Esophagus muscularis mucosa (tissue), 4 donors: ENCODE results near the gene SH3BGRL2. TPM values are rescaled to one million over a fixed set of nuclear protein-coding genes. Genes with fewer than 3 reads are reported as not detected.

Experiments
- DNase-seq: peaks from one replicate; pipeline ENCODE4 v3.0.0-alpha.2; 2017; ENCODE audit errors: extremely low spot score
- H3K27ac ChIP-seq, 4 donors: fragments of 200-600 bp; sonication (generic); replicated peaks in 1 of 4; 1 replicate in 3 of 4; 2 replicates in 1 of 4; pipeline ENCODE4 v1.5.1; 2016 to 2019; ENCODE audit warnings: mild to moderate bottlenecking in 1 of 4
- H3K27me3 ChIP-seq, 4 donors: fragments of 200-600 bp; sonication (generic); one replicate each; pipeline versions ENCODE4 v1.5.1 to v1.6.0; 2016 to 2019
- H3K36me3 ChIP-seq, 4 donors: fragments of 200-600 bp; sonication (generic); one replicate each; pipeline ENCODE4 v1.5.1; 2016 to 2019
- H3K4me1 ChIP-seq, 4 donors: fragments of 200-600 bp; sonication (generic); one replicate each; pipeline ENCODE4 v1.5.1; 2016 to 2019
- H3K4me3 ChIP-seq, 4 donors: fragments of 200-600 bp; sonication (generic); 1 replicate in 2 of 4; 2 replicates in 2 of 4; pipeline ENCODE4 v1.5.1; 2016 to 2019; ENCODE audit warnings: mild to moderate bottlenecking in 4 of 4, moderate library complexity in 1 of 4
- H3K9me3 ChIP-seq, 4 donors: fragments of 200-600 bp; sonication (generic); 1 replicate in 3 of 4; 2 replicates in 1 of 4; pipeline ENCODE4 v1.5.1; 2016 to 2019
- EP300 ChIP-seq: sonication (generic); formaldehyde crosslinking; IDR thresholded peaks from one replicate; pipeline ENCODE4 v1.6.1; 2017; ENCODE audit warnings: antibody characterized with exemption
- POLR2A ChIP-seq: fragments of 450-650 bp; IDR thresholded peaks from one replicate; pipeline ENCODE4 v1.6.1; 2017; ENCODE audit warnings: antibody characterized with exemption, moderate library complexity, mild to moderate bottlenecking, low read depth
- POLR2AphosphoS5 ChIP-seq, 2 donors: sonication (generic); formaldehyde crosslinking; IDR thresholded peaks; one replicate each; pipeline ENCODE4 v1.6.1; 2017; ENCODE audit warnings: antibody characterized with exemption in 2 of 2
- WGBS: methylation state at CpG from one replicate; pipeline ENCODE4 v1.1.5; 2018; 5-methylcytosine and 5-hydroxymethylcytosine counted together
- intact Hi-C: fragments of 100-400 bp; cut with DNase I; formaldehyde crosslinking; loops from one replicate; pipeline ENCODE4 v1.15.1; 2023
- total RNA-seq, 4 donors: library from RNA; depleted of rRNA; stranded (reverse); fragments of >200 nt; gene quantifications; one replicate each; pipeline versions ENCODE4 v1.1.0 to v1.2.1, GENCODE V29; 2016
- TF ChIP-seq, protein P1 (sequence below), 3 experiments: fragments of 200-600 bp in 2 of 3; fragments of 450-650 bp in 1 of 3; sonication (generic) in 2 of 3; IDR thresholded peaks; one replicate each; pipeline ENCODE4 v1.5.1; 2017 to 2019; ENCODE audit warnings: antibody characterized with exemption in 3 of 3, mild to moderate bottlenecking in 2 of 3, moderate library complexity in 1 of 3

The SH3BGRL2 gene
- total RNA-seq, 4 donors from 2014 or later = 22.8 to 34.1 (median 31.6) TPM

DNA sequence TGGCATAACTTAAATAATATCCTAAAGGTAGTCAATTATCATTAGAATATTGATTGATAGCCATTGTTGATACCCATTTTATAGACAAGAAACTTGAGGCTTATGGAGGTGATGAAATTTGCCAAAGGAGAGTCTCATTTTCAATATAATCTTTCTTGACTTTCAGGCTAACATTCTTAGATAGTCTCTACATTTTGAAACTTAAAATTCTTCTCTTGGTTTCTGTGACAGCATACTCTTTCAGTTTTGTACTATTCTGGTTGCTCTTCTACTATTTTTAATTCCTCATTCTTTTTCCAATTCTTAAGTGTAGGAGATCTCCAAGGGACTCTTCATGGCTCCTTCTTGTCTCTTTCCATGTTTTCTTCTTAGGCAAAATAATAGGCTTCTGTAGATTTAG is 3.7 kb upstream of the SH3BGRL2 start:
- Histone ChIP-seq H3K4me3 (no peak overlapping the region), H3K27me3 (no peaks in the 10 kb centered on the region), H3K36me3 (no peaks in the 10 kb centered on the region), H3K4me1 (peaks cover 0 to 13% (median 10%) of the 10 kb centered on the region in 4 donors), H3K27ac (no peak overlapping the region), H3K9me3 (no peaks in the 10 kb centered on the region)
- intact Hi-C loops = no loop called here
- TF ChIP-seq POLR2A (no peak), POLR2AphosphoS5 (IDR thresholded peaks at IDR 0.05) (no peak), EP300 (no peak)
- TF ChIP-seq, protein P1, sequence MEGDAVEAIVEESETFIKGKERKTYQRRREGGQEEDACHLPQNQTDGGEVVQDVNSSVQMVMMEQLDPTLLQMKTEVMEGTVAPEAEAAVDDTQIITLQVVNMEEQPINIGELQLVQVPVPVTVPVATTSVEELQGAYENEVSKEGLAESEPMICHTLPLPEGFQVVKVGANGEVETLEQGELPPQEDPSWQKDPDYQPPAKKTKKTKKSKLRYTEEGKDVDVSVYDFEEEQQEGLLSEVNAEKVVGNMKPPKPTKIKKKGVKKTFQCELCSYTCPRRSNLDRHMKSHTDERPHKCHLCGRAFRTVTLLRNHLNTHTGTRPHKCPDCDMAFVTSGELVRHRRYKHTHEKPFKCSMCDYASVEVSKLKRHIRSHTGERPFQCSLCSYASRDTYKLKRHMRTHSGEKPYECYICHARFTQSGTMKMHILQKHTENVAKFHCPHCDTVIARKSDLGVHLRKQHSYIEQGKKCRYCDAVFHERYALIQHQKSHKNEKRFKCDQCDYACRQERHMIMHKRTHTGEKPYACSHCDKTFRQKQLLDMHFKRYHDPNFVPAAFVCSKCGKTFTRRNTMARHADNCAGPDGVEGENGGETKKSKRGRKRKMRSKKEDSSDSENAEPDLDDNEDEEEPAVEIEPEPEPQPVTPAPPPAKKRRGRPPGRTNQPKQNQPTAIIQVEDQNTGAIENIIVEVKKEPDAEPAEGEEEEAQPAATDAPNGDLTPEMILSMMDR (IDR thresholded peaks at IDR 0.05) = no peak
- no peak for DNase-seq

DNA sequence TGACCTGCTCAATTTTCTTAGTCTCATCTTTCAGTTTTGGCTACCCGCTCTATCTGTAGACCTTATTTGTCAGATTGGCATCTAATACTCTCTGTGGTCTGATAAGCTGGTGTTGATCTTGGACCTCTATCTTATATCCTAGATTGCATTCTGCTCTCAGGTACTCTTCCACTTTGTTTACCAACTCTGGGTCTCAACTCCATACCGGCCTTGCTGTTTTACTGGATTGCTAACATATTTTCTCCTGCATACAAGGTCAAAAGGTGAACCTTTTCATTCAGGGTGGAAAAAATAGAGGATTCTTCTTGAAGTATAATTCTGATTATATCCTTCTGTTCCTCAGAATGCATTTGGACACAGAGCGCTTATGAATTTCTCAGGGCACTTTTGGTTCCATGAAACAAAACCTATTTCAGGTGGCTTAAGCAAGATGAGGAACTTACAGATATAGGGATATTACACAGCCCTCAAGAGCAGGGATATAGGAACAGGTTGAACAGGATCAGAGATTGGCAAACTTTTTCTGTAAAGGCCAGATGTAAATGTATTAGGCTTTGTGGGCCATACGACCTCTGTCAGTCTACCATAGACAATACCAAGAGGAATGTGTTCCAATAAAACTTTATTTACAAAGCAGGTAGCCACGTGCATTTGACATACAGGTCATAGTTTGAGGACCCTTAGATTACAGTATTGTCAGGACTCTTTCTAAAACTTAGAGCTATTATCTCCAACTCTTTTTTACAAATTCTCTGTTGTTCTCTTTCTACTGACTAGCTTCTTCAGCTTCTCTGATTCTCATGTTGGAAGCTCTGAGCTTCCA is 2.5 kb upstream of the SH3BGRL2 start:
- intact Hi-C loops = no loop called here
- no peaks in the 10 kb centered on the region for H3K27me3 ChIP-seq
- H3K36me3 ChIP-seq = no peaks in the 10 kb centered on the region
- no peak overlapping the region for H3K27ac ChIP-seq
- peak; percentile 12 for DNase-seq
- peaks cover 0 to 13% (median 10%) of the 10 kb centered on the region in 4 donors for H3K4me1 ChIP-seq
- 92% methylated on average over 5 of the region's 5 CpGs for WGBS
- TF ChIP-seq EP300 = no peak
- no peak for TF ChIP-seq POLR2A
- H3K4me3 ChIP-seq = no peak overlapping the region
- H3K9me3 ChIP-seq = no peaks in the 10 kb centered on the region

DNA sequence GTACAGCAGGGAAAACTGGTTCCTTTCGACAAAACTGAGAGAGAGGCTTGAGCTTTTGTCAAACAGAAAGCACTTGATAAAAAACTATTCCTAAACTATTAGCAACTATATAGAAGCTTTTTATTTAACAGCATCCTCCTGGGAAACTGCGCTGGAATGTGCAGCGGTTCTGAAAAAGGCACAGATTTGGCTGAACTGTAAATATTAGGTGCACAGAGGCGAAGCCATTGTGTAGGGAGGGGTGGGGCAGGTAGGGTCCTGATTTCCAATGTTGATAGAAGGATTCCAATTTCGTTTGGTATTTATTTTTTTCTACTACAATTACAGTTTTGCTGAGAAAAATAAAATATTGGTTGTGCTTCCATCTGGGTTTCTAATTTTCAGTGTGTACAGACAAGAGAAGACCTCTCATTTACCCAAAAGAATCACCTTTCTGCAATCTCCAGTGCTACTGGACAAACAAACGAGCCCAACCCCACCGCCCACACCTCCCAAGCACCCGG is 698 bp upstream of the SH3BGRL2 start:
- H3K27ac ChIP-seq = peak overlapping the region in 3 of 4 donors; percentile 76 to 78 (median 77)
- WGBS = 54% methylated on average over 8 of the region's 8 CpGs
- TF ChIP-seq EP300 (no peak), POLR2AphosphoS5 (IDR thresholded peaks at IDR 0.05) (no peak), POLR2A (no peak)
- TF ChIP-seq, protein P1 (IDR thresholded peaks at IDR 0.05) = no peak

DNA sequence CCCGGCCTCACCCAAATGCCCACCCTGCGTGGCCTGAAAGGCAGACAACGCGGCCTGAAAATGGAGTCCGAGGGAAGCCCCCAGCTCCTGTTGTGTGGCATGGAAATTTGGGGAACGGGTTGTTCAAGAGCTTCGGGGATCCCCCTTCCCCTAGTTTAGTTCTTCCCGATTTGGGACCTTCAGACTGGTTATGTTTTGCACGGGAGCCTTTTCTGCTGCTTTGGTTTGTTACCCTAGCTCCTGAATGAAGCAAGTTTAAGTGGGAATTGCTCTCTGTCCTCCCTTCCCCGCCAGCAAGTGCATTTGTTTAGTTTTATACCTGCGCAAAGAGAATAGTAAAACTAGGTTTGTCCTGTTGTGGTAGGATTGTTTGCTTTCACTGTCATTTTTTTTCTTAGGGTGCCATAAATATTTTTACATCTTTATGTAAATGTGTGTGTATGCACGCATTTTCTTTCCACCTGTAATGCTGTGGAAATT is 604 bp downstream of the SH3BGRL2 start:
- peak overlapping the region; percentile 76 to 78 (median 76) for H3K27ac ChIP-seq

More for the DNA sequence above, 698 bp upstream of the SH3BGRL2 start:
- DNase-seq = peak; percentile 5
- no peaks in the 10 kb centered on the region for H3K36me3 ChIP-seq
- no peaks in the 10 kb centered on the region for H3K9me3 ChIP-seq
- H3K4me1 ChIP-seq = peaks cover 0 to 23% (median 16%) of the 10 kb centered on the region in 4 donors
- no peaks in the 10 kb centered on the region for H3K27me3 ChIP-seq
- intact Hi-C loops = no loop called here
- peak overlapping the region; percentile 70 to 89 (median 82) for H3K4me3 ChIP-seq

DNA sequence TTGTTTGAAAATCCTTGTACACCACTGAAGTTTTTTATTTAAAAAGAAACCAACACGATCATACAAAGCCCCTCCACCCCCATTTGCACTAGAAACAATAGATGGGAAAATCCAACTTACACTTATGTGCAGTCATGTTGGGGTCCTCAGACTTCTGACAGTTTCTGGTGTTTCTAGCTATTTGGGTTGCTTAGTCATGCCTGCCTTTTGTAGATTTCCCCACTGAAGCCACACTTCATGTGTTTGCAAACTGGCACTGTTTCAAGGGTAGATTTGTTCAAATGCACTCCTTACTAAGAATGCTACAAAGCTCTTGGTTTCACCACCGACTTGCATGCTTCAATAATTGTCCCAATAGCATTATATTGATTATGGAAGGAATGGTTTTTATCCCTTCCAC is 1.5 kb downstream of the SH3BGRL2 start:
- H3K4me1 ChIP-seq = peaks cover 0 to 28% (median 19%) of the 10 kb centered on the region in 4 donors
- intact Hi-C loops = no loop called here
- no peak overlapping the region for H3K27ac ChIP-seq
- H3K9me3 ChIP-seq = no peaks in the 10 kb centered on the region
- peak; percentile 12 for DNase-seq
- no peaks in the 10 kb centered on the region for H3K36me3 ChIP-seq
- no peaks in the 10 kb centered on the region for H3K27me3 ChIP-seq
- WGBS = 72% methylated on average over 2 of the region's 2 CpGs
- no peak for TF ChIP-seq EP300
- TF ChIP-seq, protein P1 (IDR thresholded peaks at IDR 0.05) = no peak
- TF ChIP-seq POLR2A = no peak
- no peak for TF ChIP-seq POLR2AphosphoS5 (IDR thresholded peaks at IDR 0.05)
- peak overlapping the region; percentile 70 to 89 (median 82) for H3K4me3 ChIP-seq

More for the DNA sequence above, 604 bp downstream of the SH3BGRL2 start:
- Histone ChIP-seq H3K4me3 (peak overlapping the region; percentile 70 to 89 (median 82)), H3K27me3 (no peaks in the 10 kb centered on the region), H3K36me3 (no peaks in the 10 kb centered on the region), H3K9me3 (no peaks in the 10 kb centered on the region), H3K4me1 (peaks cover 0 to 28% (median 19%) of the 10 kb centered on the region in 4 donors)
- intact Hi-C loops = no loop called here
- DNase-seq = no peak
- WGBS = 9% methylated on average over 12 of the region's 12 CpGs
- no peak for TF ChIP-seq POLR2AphosphoS5 (IDR thresholded peaks at IDR 0.05)
- TF ChIP-seq, protein P1 (IDR thresholded peaks at IDR 0.05) = no peak
- no peak for TF ChIP-seq POLR2A
- no peak for TF ChIP-seq EP300
